Caco-2 (cell line): ENCODE data around the gene CCR3. TPM values are rescaled to one million over a fixed set of nuclear protein-coding genes. Genes with fewer than 3 reads are reported as not detected.
"Not testable (repeated sequence)": the region's sequence is repeated elsewhere in the genome, so short reads cannot be mapped to it uniquely, and the experiment has no call there.

Source experiments
- BruUV-seq: library from RNA; stranded (reverse); fragments of 400-500 nt; replicated peaks from 2 replicates; lab custom pipeline; 2021; lab: Mats Ljungman, UMichigan
- CTCF ChIA-PET: fragments of 300-600 bp; sonication (Branson Sonifier 250); formaldehyde crosslinking; loops from one replicate; lab custom pipeline; 2022; ENCODE audit warnings: antibody characterized with exemption; lab: Charles Lee
- POLR2A ChIA-PET: fragments of 300-600 bp; sonication (Branson Sonifier 250); formaldehyde crosslinking; loops from one replicate; lab custom pipeline; 2022; ENCODE audit warnings: antibody characterized with exemption; lab: Charles Lee
- DNase-seq, 2 experiments: peaks; one replicate each; pipeline versions ENCODE4 v3.0.0 to v3.0.0-alpha.2; 2020 to 2022
- H3K27me3 ChIP-seq: replicated peaks from 2 replicates; pipeline ENCODE4 v1.6.0; 2011; ENCODE audit warnings: low read length; ENCODE audit not compliant: control insufficient read depth, insufficient read depth
- H3K36me3 ChIP-seq: 2 replicates; pipeline ENCODE4 v1.5.1; 2011; ENCODE audit warnings: low read length; ENCODE audit not compliant: control insufficient read depth, insufficient read depth
- H3K4me1 ChIP-seq: fragments of 250-450 bp; sonication (Bioruptor Pico); 2 replicates; pipeline ENCODE4 v1.5.1; 2020; ENCODE audit warnings: mild to moderate bottlenecking
- H3K4me3 ChIP-seq: 2 replicates; pipeline ENCODE4 v1.5.1; 2011; ENCODE audit warnings: low read depth, mild to moderate bottlenecking, control low read depth, low read length
- H3K9me3 ChIP-seq: fragments of 250-450 bp; sonication (Bioruptor Pico); 2 replicates; pipeline ENCODE4 v1.5.1; 2020; ENCODE audit warnings: mild to moderate bottlenecking, moderate library complexity
- H3K27ac Mint-ChIP-seq: one replicate; pipeline ENCODE4 v1.8.0; 2022; ENCODE audit warnings: mixed read lengths; ENCODE audit not compliant: unreplicated experiment
- H3K27me3 Mint-ChIP-seq: one replicate; pipeline ENCODE4 v1.8.0; 2022; ENCODE audit warnings: mixed read lengths; ENCODE audit not compliant: insufficient read depth, unreplicated experiment
- H3K36me3 Mint-ChIP-seq: one replicate; pipeline ENCODE4 v1.8.0; 2022; ENCODE audit warnings: mild to moderate bottlenecking, mixed read lengths; ENCODE audit not compliant: insufficient read depth, unreplicated experiment
- H3K4me1 Mint-ChIP-seq: one replicate; pipeline ENCODE4 v1.8.0; 2022; ENCODE audit warnings: low read depth, mixed read lengths; ENCODE audit not compliant: unreplicated experiment
- H3K4me3 Mint-ChIP-seq: one replicate; pipeline ENCODE4 v1.8.0; 2022; ENCODE audit warnings: mild to moderate bottlenecking, moderate library complexity, mixed read lengths; ENCODE audit not compliant: unreplicated experiment
- H3K9me3 Mint-ChIP-seq: one replicate; pipeline ENCODE4 v1.8.0; 2022; ENCODE audit warnings: mixed read lengths; ENCODE audit not compliant: unreplicated experiment
- CTCF ChIP-seq, 2 experiments: fragments of 200-600 bp in 1 of 2; IDR thresholded peaks; 1 replicate in 1 of 2; 2 replicates in 1 of 2; pipeline versions ENCODE4 v1.5.1 to v1.8.0; 2011 to 2022; ENCODE audit warnings: antibody characterized with exemption in 1 of 2, control low read depth in 1 of 2, inconsistent platforms in 1 of 2, low read depth in 1 of 2, low read length in 1 of 2, mild to moderate bottlenecking in 1 of 2, moderate library complexity in 1 of 2; ENCODE audit not compliant: insufficient read depth in 1 of 2, severe bottlenecking in 1 of 2, unreplicated experiment in 1 of 2
- intact Hi-C: fragments of 100-400 bp; cut with micrococcal nuclease; formaldehyde crosslinking; loops from one replicate; pipeline ENCODE4 v1.10.0; 2022; ENCODE audit not compliant: unreplicated experiment
- total RNA-seq: library from RNA; stranded (reverse); gene quantifications from 2 replicates; pipeline ENCODE4 v1.2.3, GENCODE V29; 2022

CCR3 gene
- total RNA-seq, 1 experiment from 2014 or later = 0.64 TPM

GRCh38 chr3:46205286-46205960, 36.8 kb upstream of the CCR3 start:
- no TSS peak for BruUV-seq
- Histone ChIP-seq H3K4me3 (no peak overlapping the region), H3K9me3 (no peaks in the 10 kb centered on the region), H3K4me1 (peaks cover 18% of the 10 kb centered on the region), H3K36me3 (no peaks in the 10 kb centered on the region), H3K27me3 (no peaks in the 10 kb centered on the region)
- no peak for TF ChIP-seq CTCF (IDR thresholded peaks at IDR 0.05; ENCODE audit: insufficient read depth in 1 of 2, low read depth in 1 of 2, low read length in 1 of 2, severe bottlenecking in 1 of 2, unreplicated experiment in 1 of 2)
- ChIA-PET CTCF (no interaction called here), POLR2A (no interaction called here)
- intact Hi-C loops = no loop called here
- Mint-ChIP-seq H3K27me3 (no peaks in the 10 kb centered on the region), H3K9me3 (no peaks in the 10 kb centered on the region), H3K4me1 (peaks cover 9% of the 10 kb centered on the region), H3K36me3 (no peaks in the 10 kb centered on the region), H3K4me3 (no peak overlapping the region), H3K27ac (no peak overlapping the region)
- DNase-seq = no peak

- Mint-ChIP-seq H3K27ac (no peak overlapping the region), H3K4me1 (peaks cover 9% of the 10 kb centered on the region), H3K27me3 (no peaks in the 10 kb centered on the region), H3K4me3 (no peak overlapping the region), H3K9me3 (no peaks in the 10 kb centered on the region), H3K36me3 (no peaks in the 10 kb centered on the region)
- intact Hi-C loops = no loop called here
- Histone ChIP-seq H3K27me3 (no peaks in the 10 kb centered on the region), H3K4me1 (peaks cover 18% of the 10 kb centered on the region), H3K4me3 (no peak overlapping the region), H3K9me3 (no peaks in the 10 kb centered on the region), H3K36me3 (no peaks in the 10 kb centered on the region)
- no peak for TF ChIP-seq CTCF (IDR thresholded peaks at IDR 0.05; ENCODE audit: insufficient read depth in 1 of 2, low read depth in 1 of 2, low read length in 1 of 2, severe bottlenecking in 1 of 2, unreplicated experiment in 1 of 2)
- no TSS peak for BruUV-seq
- ChIA-PET CTCF (no interaction called here), POLR2A (no interaction called here)
- no peak for DNase-seq
These were observed 35.8 kb upstream of the CCR3 start for GRCh38 chr3:46206282-46207015.

- H3K27ac Mint-ChIP-seq, H3K36me3 Mint-ChIP-seq, H3K27me3 Mint-ChIP-seq, H3K9me3 ChIP-seq, H3K4me3 ChIP-seq, H3K9me3 Mint-ChIP-seq, intact Hi-C loops, POLR2A ChIA-PET, H3K36me3 ChIP-seq, BruUV-seq, H3K4me1 Mint-ChIP-seq, DNase-seq, H3K27me3 ChIP-seq: not testable (repeated sequence)
- peaks cover 18% of the 10 kb centered on the region for H3K4me1 ChIP-seq
- CTCF ChIA-PET = interaction anchor here (0.6 to 2.4 kb wide), 11 partner anchors 44 to 278 kb away, joined by 3 to 17 read pairs (median 5); partner anchors contain the start of gene CCR5
- H3K4me3 Mint-ChIP-seq = peak overlapping the region; percentile 27
These were observed 34.7 kb upstream of the CCR3 start for GRCh38 chr3:46207514-46207913.
